ENCODE results near the gene ZDHHC22. TPM values are rescaled to one million over a fixed set of nuclear protein-coding genes. Genes with fewer than 3 reads are reported as not detected.

The ZDHHC22 gene
- total RNA-seq, 3 donors from 2014 or later (not counting 1 experiment from before 2014, with no cell fraction given), result not detected

- H3K27me3 ChIP-seq (ENCODE audit: control insufficient read depth, insufficient read depth, low read length), result peaks cover 4% of the 10 kb centered on the region
- no peak overlapping the region for H3K27ac ChIP-seq (ENCODE audit: low read length)
- DNase-seq (no peak), ATAC-seq (no peak)
- H3K27ac Mint-ChIP-seq, result no peak overlapping the region
- no peak overlapping the region for H3K4me3 ChIP-seq (ENCODE audit: low read length)
- H3K4me1 Mint-ChIP-seq, result no peaks in the 10 kb centered on the region
- intact Hi-C loops (cut with micrococcal nuclease), result no loop called here
- no peak overlapping the region for H3K4me3 Mint-ChIP-seq
- no peak for TF ChIP-seq CTCF (IDR thresholded peaks at IDR 0.05)
- H3K4me1 ChIP-seq (ENCODE audit: control insufficient read depth, insufficient read depth, low read length), result no peaks in the 10 kb centered on the region
- H3K27me3 Mint-ChIP-seq (ENCODE audit: low read depth in 2 of 2), result peaks cover 7 to 53% of the 10 kb centered on the region in 2 donors
- 25% methylated on average over 2 of the region's 5 CpGs for WGBS (ENCODE audit: insufficient coverage)
- no peaks in the 10 kb centered on the region for H3K36me3 Mint-ChIP-seq
- no peaks in the 10 kb centered on the region for H3K36me3 ChIP-seq (ENCODE audit: control insufficient read depth, insufficient read depth, low read length)
- no peaks in the 10 kb centered on the region for H3K9me3 ChIP-seq (ENCODE audit: control insufficient read depth, insufficient read depth, low read length)
- H3K9me3 Mint-ChIP-seq, result no peaks in the 10 kb centered on the region
These were observed 9.7 kb upstream of the ZDHHC22 start for GRCh38 chr14:77151245-77151644.

- no peaks in the 10 kb centered on the region for H3K4me1 ChIP-seq (ENCODE audit: control insufficient read depth, insufficient read depth, low read length)
- WGBS (ENCODE audit: insufficient coverage), result 79% methylated on average over 7 of the region's 8 CpGs
- no peak overlapping the region for H3K4me3 ChIP-seq (ENCODE audit: low read length)
- peaks cover 13% of the 10 kb centered on the region for H3K27me3 ChIP-seq (ENCODE audit: control insufficient read depth, insufficient read depth, low read length)
- intact Hi-C loops (cut with micrococcal nuclease), result no loop called here
- H3K36me3 ChIP-seq (ENCODE audit: control insufficient read depth, insufficient read depth, low read length), result no peaks in the 10 kb centered on the region
- Mint-ChIP-seq H3K4me3 (no peak overlapping the region), H3K27ac (no peak overlapping the region), H3K27me3 (ENCODE audit: low read depth in 2 of 2) (peaks cover 17 to 55% of the 10 kb centered on the region in 2 donors), H3K36me3 (no peaks in the 10 kb centered on the region), H3K4me1 (no peaks in the 10 kb centered on the region), H3K9me3 (no peaks in the 10 kb centered on the region)
- ATAC-seq (no peak), DNase-seq (no peak)
- H3K9me3 ChIP-seq (ENCODE audit: control insufficient read depth, insufficient read depth, low read length), result no peaks in the 10 kb centered on the region
- no peak for TF ChIP-seq CTCF (IDR thresholded peaks at IDR 0.05)
- no peak overlapping the region for H3K27ac ChIP-seq (ENCODE audit: low read length)
These were observed 7.1 kb upstream of the ZDHHC22 start for GRCh38 chr14:77148510-77149231.

GRCh38 chr14:77145975-77146740 lies 4.6 kb upstream of the ZDHHC22 start:
- Mint-ChIP-seq H3K36me3 (no peaks in the 10 kb centered on the region), H3K9me3 (no peaks in the 10 kb centered on the region), H3K27me3 (ENCODE audit: low read depth in 2 of 2) (peaks cover 33 to 62% of the 10 kb centered on the region in 2 donors), H3K4me3 (no peak overlapping the region), H3K4me1 (peaks cover 0 to 4% of the 10 kb centered on the region in 2 donors), H3K27ac (no peak overlapping the region)
- Histone ChIP-seq H3K27me3 (ENCODE audit: control insufficient read depth, insufficient read depth, low read length) (peaks cover 24% of the 10 kb centered on the region), H3K4me1 (ENCODE audit: control insufficient read depth, insufficient read depth, low read length) (peaks cover 2% of the 10 kb centered on the region), H3K4me3 (ENCODE audit: low read length) (no peak overlapping the region), H3K27ac (ENCODE audit: low read length) (no peak overlapping the region), H3K36me3 (ENCODE audit: control insufficient read depth, insufficient read depth, low read length) (no peaks in the 10 kb centered on the region), H3K9me3 (ENCODE audit: control insufficient read depth, insufficient read depth, low read length) (no peaks in the 10 kb centered on the region)
- no peak for TF ChIP-seq CTCF (IDR thresholded peaks at IDR 0.05)
- intact Hi-C loops (cut with micrococcal nuclease), result no loop called here
- ATAC-seq (no peak), DNase-seq (no peak)
- WGBS (ENCODE audit: insufficient coverage), result 18% methylated on average over 10 of the region's 10 CpGs

Measured in natural killer cell (primary cell).